ENCODE results near the gene INPP4B.

INPP4B gene

GRCh38 chr4:142098900-142099545 is 747.1 kb downstream of the INPP4B start:
- H3K9me3 ChIP-seq (ENCODE audit: insufficient read depth, low read depth, low read length): no peaks in the 10 kb centered on the region

GRCh38 chr4:142098380-142098779 is 747.7 kb downstream of the INPP4B start:
- Histone ChIP-seq H3K9ac (ENCODE audit: low read depth, low read length) (no peak overlapping the region), H3K27ac (ENCODE audit: low read length) (no peak overlapping the region), H3K4me1 (ENCODE audit: insufficient read depth, low read length) (no peaks in the 10 kb centered on the region), H3K27me3 (ENCODE audit: insufficient read depth, low read length) (no peaks in the 10 kb centered on the region), H3K4me3 (ENCODE audit: low read length) (no peak overlapping the region), H3K36me3 (ENCODE audit: insufficient read depth, low read depth, low read length) (no peaks in the 10 kb centered on the region), H3K9me3 (ENCODE audit: insufficient read depth, low read depth, low read length) (no peaks in the 10 kb centered on the region)

More at GRCh38 chr4:142098900-142099545, 747.1 kb downstream of the INPP4B start:
- Histone ChIP-seq H3K27ac (ENCODE audit: low read length) (no peak overlapping the region), H3K4me1 (ENCODE audit: insufficient read depth, low read length) (no peaks in the 10 kb centered on the region), H3K36me3 (ENCODE audit: insufficient read depth, low read depth, low read length) (no peaks in the 10 kb centered on the region), H3K27me3 (ENCODE audit: insufficient read depth, low read length) (no peaks in the 10 kb centered on the region), H3K4me3 (ENCODE audit: low read length) (no peak overlapping the region), H3K9ac (ENCODE audit: low read depth, low read length) (no peak overlapping the region)

DNA sequence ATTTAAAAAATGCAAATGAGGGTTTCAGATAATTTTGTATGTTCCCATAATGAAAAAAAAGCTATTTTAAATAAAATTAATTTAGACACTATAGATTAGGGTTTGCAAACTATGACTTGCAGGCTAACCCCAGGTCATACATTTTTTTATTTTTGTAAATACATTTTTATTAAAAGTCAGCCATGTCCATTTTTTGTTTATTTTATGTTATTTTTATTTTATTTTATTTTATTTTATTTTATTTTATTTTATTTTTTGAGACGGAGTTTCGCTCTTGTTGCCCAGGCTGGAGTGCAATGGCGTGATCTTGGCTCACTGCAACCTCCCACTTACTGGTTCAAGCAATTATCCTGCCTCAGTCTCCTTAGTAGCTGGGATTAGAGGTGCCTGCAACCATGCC is 749.1 kb downstream of the INPP4B start:
- no peak overlapping the region for H3K4me3 ChIP-seq (ENCODE audit: low read length)
- H3K9ac ChIP-seq (ENCODE audit: low read depth, low read length): no peak overlapping the region
- H3K4me1 ChIP-seq (ENCODE audit: insufficient read depth, low read length): no peaks in the 10 kb centered on the region
- H3K27ac ChIP-seq (ENCODE audit: low read length): no peak overlapping the region
- H3K9me3 ChIP-seq (ENCODE audit: insufficient read depth, low read depth, low read length): no peaks in the 10 kb centered on the region
- no peaks in the 10 kb centered on the region for H3K27me3 ChIP-seq (ENCODE audit: insufficient read depth, low read length)
- no peaks in the 10 kb centered on the region for H3K36me3 ChIP-seq (ENCODE audit: insufficient read depth, low read depth, low read length)

DNA sequence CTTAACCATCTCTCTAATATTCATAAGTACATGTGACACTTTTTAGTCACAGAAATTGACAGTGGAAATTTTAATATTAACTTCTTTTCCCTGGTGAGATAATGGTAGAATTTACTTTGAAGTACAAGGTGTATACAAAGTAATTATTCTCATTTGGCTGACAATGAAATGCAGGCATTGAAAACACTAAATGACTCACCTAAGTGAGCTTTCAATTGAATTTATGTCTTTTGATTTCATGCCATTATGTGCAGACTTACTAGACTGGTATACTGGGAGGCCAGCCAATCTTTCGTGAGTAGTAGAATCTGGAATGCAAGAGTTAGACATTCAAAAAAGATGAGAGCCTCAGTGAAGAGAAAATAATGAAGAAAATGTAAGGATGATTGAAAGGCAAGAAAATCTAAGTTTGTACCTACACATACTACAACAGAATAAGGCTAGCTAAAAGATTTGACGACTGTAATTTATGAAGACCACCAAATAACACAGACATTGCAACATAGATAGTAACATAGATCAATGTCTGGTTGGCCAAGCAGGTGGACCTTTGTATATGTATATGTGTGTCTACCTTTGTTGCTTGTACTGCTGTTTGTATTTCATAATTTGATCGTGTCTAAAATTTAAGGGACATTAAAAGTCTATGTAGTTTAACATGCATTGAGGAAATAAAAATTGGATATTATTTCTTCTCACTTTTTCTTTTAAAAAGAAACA is 750.1 kb downstream of the INPP4B start:
- Histone ChIP-seq H3K4me3 (ENCODE audit: low read length) (no peak overlapping the region), H3K36me3 (ENCODE audit: insufficient read depth, low read depth, low read length) (no peaks in the 10 kb centered on the region), H3K9me3 (ENCODE audit: insufficient read depth, low read depth, low read length) (no peaks in the 10 kb centered on the region), H3K4me1 (ENCODE audit: insufficient read depth, low read length) (no peaks in the 10 kb centered on the region), H3K27me3 (ENCODE audit: insufficient read depth, low read length) (no peaks in the 10 kb centered on the region), H3K27ac (ENCODE audit: low read length) (no peak overlapping the region), H3K9ac (ENCODE audit: low read depth, low read length) (no peak overlapping the region)

DNA sequence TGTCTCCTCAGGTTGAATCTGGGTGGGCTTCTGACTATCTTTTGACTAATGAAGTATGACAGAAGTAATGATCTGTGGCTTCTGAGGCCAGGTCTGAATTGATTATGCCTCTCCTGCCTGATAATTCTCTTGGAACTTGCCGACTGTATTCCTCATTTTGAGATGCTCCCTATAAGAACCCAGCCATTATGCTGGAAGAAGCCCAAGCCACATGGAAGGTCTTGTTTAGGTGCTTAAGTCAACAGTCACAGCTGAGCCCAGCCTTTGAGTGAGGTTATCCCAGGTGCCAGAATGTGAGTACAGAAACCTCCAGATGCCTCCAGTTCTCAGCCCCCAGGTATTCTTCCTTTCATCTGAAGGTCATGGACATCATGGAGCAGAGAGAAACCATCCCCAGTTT is 753.2 kb downstream of the INPP4B start:
- Histone ChIP-seq H3K4me1 (ENCODE audit: insufficient read depth, low read length) (no peaks in the 10 kb centered on the region), H3K4me3 (ENCODE audit: low read length) (no peak overlapping the region), H3K9me3 (ENCODE audit: insufficient read depth, low read depth, low read length) (no peaks in the 10 kb centered on the region), H3K27me3 (ENCODE audit: insufficient read depth, low read length) (no peaks in the 10 kb centered on the region), H3K36me3 (ENCODE audit: insufficient read depth, low read depth, low read length) (no peaks in the 10 kb centered on the region), H3K27ac (ENCODE audit: low read length) (no peak overlapping the region), H3K9ac (ENCODE audit: low read depth, low read length) (no peak overlapping the region)

- H3K4me1 ChIP-seq (ENCODE audit: insufficient read depth, low read length): no peaks in the 10 kb centered on the region
- H3K27ac ChIP-seq (ENCODE audit: low read length): no peak overlapping the region
- no peak overlapping the region for H3K4me3 ChIP-seq (ENCODE audit: low read length)
- H3K36me3 ChIP-seq (ENCODE audit: insufficient read depth, low read depth, low read length): no peaks in the 10 kb centered on the region
- no peaks in the 10 kb centered on the region for H3K9me3 ChIP-seq (ENCODE audit: insufficient read depth, low read depth, low read length)
- no peak overlapping the region for H3K9ac ChIP-seq (ENCODE audit: low read depth, low read length)
- H3K27me3 ChIP-seq (ENCODE audit: insufficient read depth, low read length): no peaks in the 10 kb centered on the region
Observed at GRCh38 chr4:142091691-142092182, 754.4 kb downstream of the INPP4B start.

- no peak overlapping the region for H3K27ac ChIP-seq (ENCODE audit: low read length)
- no peaks in the 10 kb centered on the region for H3K36me3 ChIP-seq (ENCODE audit: insufficient read depth, low read depth, low read length)
- H3K9ac ChIP-seq (ENCODE audit: low read depth, low read length): no peak overlapping the region
- H3K9me3 ChIP-seq (ENCODE audit: insufficient read depth, low read depth, low read length): no peaks in the 10 kb centered on the region
- no peak overlapping the region for H3K4me3 ChIP-seq (ENCODE audit: low read length)
- H3K4me1 ChIP-seq (ENCODE audit: insufficient read depth, low read length): no peaks in the 10 kb centered on the region
- H3K27me3 ChIP-seq (ENCODE audit: insufficient read depth, low read length): no peaks in the 10 kb centered on the region
Observed at GRCh38 chr4:142091085-142091513, 755.0 kb downstream of the INPP4B start.

DNA sequence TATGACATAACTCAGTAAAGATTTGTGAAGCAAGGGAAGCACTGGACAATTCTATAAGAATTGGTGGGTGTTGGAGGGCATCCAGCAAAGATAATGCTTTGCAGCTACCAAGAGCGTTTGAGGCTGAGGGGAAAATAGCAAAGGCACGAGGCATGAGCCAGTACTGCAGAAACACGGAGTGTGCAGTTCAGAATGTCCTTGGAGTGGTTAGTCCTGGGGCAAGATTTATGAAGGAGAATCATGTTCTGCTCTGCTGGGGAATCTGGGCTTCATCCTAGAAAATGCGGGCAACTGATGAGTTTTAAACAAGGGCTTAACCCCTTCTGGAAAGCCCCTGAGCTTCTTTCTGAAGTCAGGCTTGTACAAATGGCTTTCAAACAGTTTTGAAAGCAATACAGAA is 757.2 kb downstream of the INPP4B start:
- no peak overlapping the region for H3K4me3 ChIP-seq (ENCODE audit: low read length)
- H3K27ac ChIP-seq (ENCODE audit: low read length): no peak overlapping the region
- no peak overlapping the region for H3K9ac ChIP-seq (ENCODE audit: low read depth, low read length)
- H3K36me3 ChIP-seq (ENCODE audit: insufficient read depth, low read depth, low read length): no peaks in the 10 kb centered on the region
- no peaks in the 10 kb centered on the region for H3K4me1 ChIP-seq (ENCODE audit: insufficient read depth, low read length)
- no peaks in the 10 kb centered on the region for H3K9me3 ChIP-seq (ENCODE audit: insufficient read depth, low read depth, low read length)
- H3K27me3 ChIP-seq (ENCODE audit: insufficient read depth, low read length): no peaks in the 10 kb centered on the region

- no peaks in the 10 kb centered on the region for H3K4me1 ChIP-seq (ENCODE audit: insufficient read depth, low read length)
- H3K36me3 ChIP-seq (ENCODE audit: insufficient read depth, low read depth, low read length): no peaks in the 10 kb centered on the region
- H3K4me3 ChIP-seq (ENCODE audit: low read length): no peak overlapping the region
- H3K9ac ChIP-seq (ENCODE audit: low read depth, low read length): no peak overlapping the region
- no peak overlapping the region for H3K27ac ChIP-seq (ENCODE audit: low read length)
- no peaks in the 10 kb centered on the region for H3K27me3 ChIP-seq (ENCODE audit: insufficient read depth, low read length)
- no peaks in the 10 kb centered on the region for H3K9me3 ChIP-seq (ENCODE audit: insufficient read depth, low read depth, low read length)
Observed at GRCh38 chr4:142085513-142086292, 760.4 kb downstream of the INPP4B start.

GRCh38 chr4:142083264-142083663 is 762.8 kb downstream of the INPP4B start:
- H3K27ac ChIP-seq (ENCODE audit: low read length): no peak overlapping the region
- H3K27me3 ChIP-seq (ENCODE audit: insufficient read depth, low read length): no peaks in the 10 kb centered on the region
- H3K36me3 ChIP-seq (ENCODE audit: insufficient read depth, low read depth, low read length): no peaks in the 10 kb centered on the region
- no peak overlapping the region for H3K9ac ChIP-seq (ENCODE audit: low read depth, low read length)
- H3K4me3 ChIP-seq (ENCODE audit: low read length): no peak overlapping the region
- no peaks in the 10 kb centered on the region for H3K9me3 ChIP-seq (ENCODE audit: insufficient read depth, low read depth, low read length)
- no peaks in the 10 kb centered on the region for H3K4me1 ChIP-seq (ENCODE audit: insufficient read depth, low read length)

GRCh38 chr4:142081025-142081424 is 765.1 kb downstream of the INPP4B start:
- no peak overlapping the region for H3K27ac ChIP-seq (ENCODE audit: low read length)
- no peak overlapping the region for H3K9ac ChIP-seq (ENCODE audit: low read depth, low read length)
- H3K36me3 ChIP-seq (ENCODE audit: insufficient read depth, low read depth, low read length): no peaks in the 10 kb centered on the region
- H3K9me3 ChIP-seq (ENCODE audit: insufficient read depth, low read depth, low read length): no peaks in the 10 kb centered on the region
- H3K4me1 ChIP-seq (ENCODE audit: insufficient read depth, low read length): no peaks in the 10 kb centered on the region
- H3K4me3 ChIP-seq (ENCODE audit: low read length): no peak overlapping the region
- no peaks in the 10 kb centered on the region for H3K27me3 ChIP-seq (ENCODE audit: insufficient read depth, low read length)
